Measurements from ENCODE around the gene ABHD13. TPM values are rescaled to one million over a fixed set of nuclear protein-coding genes. Genes with fewer than 3 reads are reported as not detected.

ABHD13 gene
- total RNA-seq, 2 experiments from 2014 or later, result 3.8 to 4.1 TPM

GRCh38 chr13:108249150-108249549 lies 31.0 kb downstream of the ABHD13 start:
- ATAC-seq (no peak), DNase-seq (no peak)
- peaks cover 30% of the 10 kb centered on the region for H3K9me3 Mint-ChIP-seq
- H3K27me3 Mint-ChIP-seq, result no peaks in the 10 kb centered on the region
- H3K36me3 Mint-ChIP-seq (ENCODE audit: low read depth), result peaks cover 9% of the 10 kb centered on the region
- POLR2A ChIA-PET, result no interaction called here
- TF ChIP-seq CTCF (IDR thresholded peaks at IDR 0.05), result no peak
- CTCF ChIA-PET, result no interaction called here
- intact Hi-C loops (cut with micrococcal nuclease), result no loop called here
- H3K27ac Mint-ChIP-seq, result no peak overlapping the region
- no peak overlapping the region for H3K4me3 Mint-ChIP-seq
- peaks cover 5% of the 10 kb centered on the region for H3K4me1 Mint-ChIP-seq (ENCODE audit: low read depth)

- ChIA-PET POLR2A (no interaction called here), CTCF (no interaction called here)
- intact Hi-C loops (cut with micrococcal nuclease), result no loop called here
- H3K27me3 Mint-ChIP-seq, result no peaks in the 10 kb centered on the region
- no peak overlapping the region for H3K27ac Mint-ChIP-seq
- H3K9me3 Mint-ChIP-seq, result peaks cover 5% of the 10 kb centered on the region
- no peak for DNase-seq
- H3K36me3 Mint-ChIP-seq (ENCODE audit: low read depth), result peaks cover 7% of the 10 kb centered on the region
- ATAC-seq, result no peak
- no peak overlapping the region for H3K4me3 Mint-ChIP-seq
- H3K4me1 Mint-ChIP-seq (ENCODE audit: low read depth), result no peaks in the 10 kb centered on the region
- no peak for TF ChIP-seq CTCF (IDR thresholded peaks at IDR 0.05)
Observed at GRCh38 chr13:108257248-108257647, 39.1 kb downstream of the ABHD13 start.

GRCh38 chr13:108263621-108264355 lies 45.6 kb downstream of the ABHD13 start:
- CTCF ChIA-PET, result no interaction called here
- intact Hi-C loops (cut with micrococcal nuclease), result no loop called here
- H3K27me3 Mint-ChIP-seq, result no peaks in the 10 kb centered on the region
- no peak overlapping the region for H3K27ac Mint-ChIP-seq
- TF ChIP-seq CTCF (IDR thresholded peaks at IDR 0.05), result no peak
- peaks cover 15% of the 10 kb centered on the region for H3K4me1 Mint-ChIP-seq (ENCODE audit: low read depth)
- DNase-seq, result no peak
- no peak overlapping the region for H3K4me3 Mint-ChIP-seq
- H3K36me3 Mint-ChIP-seq (ENCODE audit: low read depth), result peaks cover 3% of the 10 kb centered on the region
- POLR2A ChIA-PET, result no interaction called here
- no peak for ATAC-seq
- no peaks in the 10 kb centered on the region for H3K9me3 Mint-ChIP-seq

GRCh38 chr13:108266321-108266990 lies 48.3 kb downstream of the ABHD13 start:
- H3K27me3 Mint-ChIP-seq, result no peaks in the 10 kb centered on the region
- ATAC-seq, result no peak
- peak overlapping the region; percentile 72 for H3K27ac Mint-ChIP-seq

More at GRCh38 chr13:108266321-108266990, 48.3 kb downstream of the ABHD13 start:
- Mint-ChIP-seq H3K4me1 (ENCODE audit: low read depth) (peaks cover 33% of the 10 kb centered on the region), H3K36me3 (ENCODE audit: low read depth) (peaks cover 3% of the 10 kb centered on the region), H3K9me3 (no peaks in the 10 kb centered on the region), H3K4me3 (peak overlapping the region; percentile 12)
- ChIA-PET POLR2A (no interaction called here), CTCF (no interaction called here)
- intact Hi-C loops (cut with micrococcal nuclease), result loop anchor here (5.0 kb wide), 1 partner anchor 44 kb away; no protein-coding TSS in a partner anchor
- no peak for TF ChIP-seq CTCF (IDR thresholded peaks at IDR 0.05)
- no peak for DNase-seq
